Hepatocyte (in vitro differentiated cells): Measurements from ENCODE around the gene FGF2. TPM values are rescaled to one million over a fixed set of nuclear protein-coding genes. Genes with fewer than 3 reads are reported as not detected.

ENCODE experiments used
- DNase-seq: peaks from one replicate; pipeline ENCODE4 v3.0.0-alpha.2; 2016; ENCODE audit warnings: low spot score
- H2AFZ ChIP-seq: fragments of 200-600 bp; sonication (generic); 2 replicates; pipeline ENCODE4 v1.6.0; 2016; ENCODE audit warnings: antibody characterized with exemption, mild to moderate bottlenecking
- H3K27ac ChIP-seq: fragments of 200-600 bp; sonication (generic); 2 replicates; pipeline ENCODE4 v1.5.1; 2016; ENCODE audit warnings: mild to moderate bottlenecking
- H3K27me3 ChIP-seq: fragments of 200-600 bp; sonication (generic); 2 replicates; pipeline ENCODE4 v1.6.1; 2016
- H3K36me3 ChIP-seq: fragments of 200-600 bp; sonication (generic); replicated peaks from 2 replicates; pipeline ENCODE4 v1.5.1; 2016; ENCODE audit warnings: low read depth; ENCODE audit not compliant: insufficient read depth
- H3K4me1 ChIP-seq: fragments of 200-600 bp; sonication (generic); 2 replicates; pipeline ENCODE4 v1.5.1; 2016; ENCODE audit warnings: mild to moderate bottlenecking, moderate library complexity; ENCODE audit not compliant: insufficient read depth
- H3K4me2 ChIP-seq: fragments of 200-600 bp; sonication (generic); 2 replicates; pipeline ENCODE4 v1.6.0; 2016
- H3K4me3 ChIP-seq: fragments of 200-600 bp; sonication (generic); 2 replicates; pipeline ENCODE4 v1.5.1; 2016; ENCODE audit warnings: mild to moderate bottlenecking
- H3K79me2 ChIP-seq: fragments of 200-600 bp; sonication (generic); 2 replicates; pipeline ENCODE4 v1.6.0; 2017; ENCODE audit warnings: mild to moderate bottlenecking
- H3K9me2 ChIP-seq: fragments of 200-600 bp; sonication (generic); replicated peaks from 2 replicates; pipeline ENCODE4 v1.6.0; 2017; ENCODE audit warnings: mild to moderate bottlenecking; ENCODE audit not compliant: insufficient read depth
- H3K9me3 ChIP-seq: fragments of 200-600 bp; sonication (generic); 2 replicates; pipeline ENCODE4 v1.5.1; 2016; ENCODE audit warnings: low read depth, mild to moderate bottlenecking
- H4K20me1 ChIP-seq: fragments of 200-600 bp; sonication (generic); 2 replicates; pipeline ENCODE4 v1.6.0; 2016; ENCODE audit warnings: mild to moderate bottlenecking; ENCODE audit not compliant: insufficient read depth, poor library complexity, severe bottlenecking
- CTCF ChIP-seq: fragments of 200-600 bp; sonication (generic); IDR thresholded peaks from 2 replicates; pipeline ENCODE4 v1.5.1; 2016; ENCODE audit warnings: antibody characterized with exemption, mild to moderate bottlenecking; ENCODE audit not compliant: poor library complexity
- EZH2 ChIP-seq: fragments of 200-600 bp; sonication (generic); IDR thresholded peaks from 2 replicates; pipeline ENCODE4 v1.6.1; 2016; ENCODE audit warnings: antibody characterized with exemption, mild to moderate bottlenecking, borderline replicate concordance
- EZH2phosphoT487 ChIP-seq: fragments of 200-600 bp; sonication (generic); IDR thresholded peaks from one replicate; pipeline ENCODE4 v1.6.1; 2018; ENCODE audit warnings: antibody characterized with exemption, mild to moderate bottlenecking, low read depth, moderate library complexity; ENCODE audit not compliant: unreplicated experiment, severe bottlenecking
- WGBS: methylation state at CpG from one replicate; pipeline ENCODE4 v1.1.6; 2016; ENCODE audit warnings: low lambda C conversion rate; ENCODE audit errors: missing lambda C conversion rate; 5-methylcytosine and 5-hydroxymethylcytosine counted together
- polyA plus RNA-seq: library from polyadenylated mRNA; unstranded; fragments of >200 nt; fragmentation: Nextera tagmentation; extraction: Ambion mirVana; gene quantifications from 2 replicates; pipeline ENCODE4 v1.2.1, GENCODE V29; 2016
- total RNA-seq: library from RNA; depleted of rRNA; stranded (reverse); fragments of >200 nt; gene quantifications from 2 replicates; pipeline ENCODE4 v1.2.3, GENCODE V29; 2014

Gene FGF2
- total and polyA plus RNA-seq, 2 experiments from 2014 or later, result 3.9 to 9.7 TPM

- Histone ChIP-seq H3K9me2 (no peaks in the 10 kb centered on the region), H3K36me3 (no peaks in the 10 kb centered on the region), H2AFZ (no peak overlapping the region), H3K27me3 (no peaks in the 10 kb centered on the region), H4K20me1 (no peaks in the 10 kb centered on the region), H3K4me2 (no peak overlapping the region), H3K79me2 (no peaks in the 10 kb centered on the region), H3K4me3 (no peak overlapping the region), H3K9me3 (no peaks in the 10 kb centered on the region), H3K4me1 (no peaks in the 10 kb centered on the region), H3K27ac (no peak overlapping the region)
- WGBS, result 94% methylated on average over 7 of the region's 7 CpGs
- TF ChIP-seq EZH2 (no peak), EZH2phosphoT487 (no peak), CTCF (no peak)
- no peak for DNase-seq
Observed at GRCh38 chr4:122906859-122907305, 80.3 kb downstream of the FGF2 start.

- 74% methylated on average over 1 of the region's 1 CpG for WGBS
- no peak overlapping the region for H3K4me3 ChIP-seq
- no peak for DNase-seq
- H3K27me3 ChIP-seq, result no peaks in the 10 kb centered on the region
- no peaks in the 10 kb centered on the region for H3K36me3 ChIP-seq
- H4K20me1 ChIP-seq, result no peaks in the 10 kb centered on the region
- H3K27ac ChIP-seq, result no peak overlapping the region
- no peak overlapping the region for H2AFZ ChIP-seq
- TF ChIP-seq EZH2 (no peak), CTCF (no peak), EZH2phosphoT487 (no peak)
- no peaks in the 10 kb centered on the region for H3K4me1 ChIP-seq
- H3K9me3 ChIP-seq, result no peaks in the 10 kb centered on the region
- H3K9me2 ChIP-seq, result no peaks in the 10 kb centered on the region
- H3K79me2 ChIP-seq, result no peaks in the 10 kb centered on the region
- H3K4me2 ChIP-seq, result no peak overlapping the region
Observed at GRCh38 chr4:122908223-122908622, 81.6 kb downstream of the FGF2 start.

- no peaks in the 10 kb centered on the region for H3K79me2 ChIP-seq
- no peak for DNase-seq
- no peak overlapping the region for H3K4me2 ChIP-seq
- H3K27ac ChIP-seq, result no peak overlapping the region
- H2AFZ ChIP-seq, result no peak overlapping the region
- H3K9me2 ChIP-seq, result no peaks in the 10 kb centered on the region
- no peak overlapping the region for H3K4me3 ChIP-seq
- H3K27me3 ChIP-seq, result no peaks in the 10 kb centered on the region
- no peaks in the 10 kb centered on the region for H3K4me1 ChIP-seq
- WGBS, result 70% methylated on average over 2 of the region's 2 CpGs
- no peaks in the 10 kb centered on the region for H4K20me1 ChIP-seq
- H3K36me3 ChIP-seq, result no peaks in the 10 kb centered on the region
- no peak for TF ChIP-seq EZH2phosphoT487
- TF ChIP-seq CTCF, result no peak
- TF ChIP-seq EZH2, result no peak
- no peaks in the 10 kb centered on the region for H3K9me3 ChIP-seq
Observed at GRCh38 chr4:122909683-122910082, 83.1 kb downstream of the FGF2 start.

- Histone ChIP-seq H3K9me3 (no peaks in the 10 kb centered on the region), H3K36me3 (no peaks in the 10 kb centered on the region), H2AFZ (no peak overlapping the region), H3K79me2 (no peaks in the 10 kb centered on the region), H3K27me3 (no peaks in the 10 kb centered on the region), H3K4me3 (no peak overlapping the region), H4K20me1 (no peaks in the 10 kb centered on the region), H3K27ac (no peak overlapping the region), H3K4me1 (no peaks in the 10 kb centered on the region), H3K9me2 (no peaks in the 10 kb centered on the region), H3K4me2 (no peak overlapping the region)
- TF ChIP-seq CTCF (no peak), EZH2phosphoT487 (no peak), EZH2 (no peak)
- DNase-seq, result no peak
- WGBS, result 76% methylated on average over 1 of the region's 1 CpG
Observed at GRCh38 chr4:122911588-122911987, 85.0 kb downstream of the FGF2 start.
